Adrenal gland (tissue), 12 donors: ENCODE measurements around the gene PPM1F. TPM values are rescaled to one million over a fixed set of nuclear protein-coding genes. Genes with fewer than 3 reads are reported as not detected.

Experiments used
- DNase-seq, 7 donors: peaks; one replicate each; pipeline ENCODE4 v3.0.0-alpha.2; 2019 to 2020
- H3K27ac ChIP-seq, 5 donors: fragments of 200-600 bp; sonication (generic) in 4 of 5; 1 replicate in 3 of 5; 2 replicates in 2 of 5; pipeline versions ENCODE4 v1.5.1 to v1.8.0; 2016 to 2020; ENCODE audit warnings: mild to moderate bottlenecking in 1 of 5
- H3K27me3 ChIP-seq: fragments of 200-600 bp; 2 replicates; pipeline ENCODE4 v1.8.0; 2021
- H3K36me3 ChIP-seq, 2 donors: fragments of 200-600 bp; replicated peaks in 1 of 2; 1 replicate in 1 of 2; 2 replicates in 1 of 2; pipeline versions ENCODE4 v1.5.1 to v1.8.0; 2018 to 2022
- H3K4me1 ChIP-seq, 2 donors: fragments of 200-600 bp; replicated peaks in 1 of 2; 1 replicate in 1 of 2; 2 replicates in 1 of 2; pipeline versions ENCODE4 v1.5.1 to v1.8.0; 2018 to 2021
- H3K4me3 ChIP-seq, 4 donors: fragments of 200-600 bp; sonication (generic) in 3 of 4; one replicate each; pipeline ENCODE4 v1.5.1; 2016 to 2018
- H3K9me3 ChIP-seq, 3 donors: fragments of 200-600 bp; sonication (generic) in 1 of 3; replicated peaks in 1 of 3; 1 replicate in 2 of 3; 2 replicates in 1 of 3; pipeline versions ENCODE4 v1.5.1 to v1.8.0; 2016 to 2021
- POLR2A ChIP-seq, 2 donors: fragments of 450-650 bp; IDR thresholded peaks; one replicate each; pipeline ENCODE4 v1.6.1; 2017; ENCODE audit warnings: antibody characterized with exemption in 2 of 2, mild to moderate bottlenecking in 2 of 2, moderate library complexity in 1 of 2
- WGBS, 4 donors: extraction: QIAGEN DNeasy Blood & Tissue Kit in 2 of 4; methylation state at CpG; one replicate each; pipeline versions ENCODE4 v1.1.5 to v1.1.7; 2013 to 2017; 5-methylcytosine and 5-hydroxymethylcytosine counted together
- intact Hi-C, 2 donors: fragments of 100-400 bp; cut with DNase I; formaldehyde crosslinking; loops; one replicate each; pipeline versions ENCODE4 v1.14.1 to v1.15.0; 2022 to 2023
- polyA plus RNA-seq, 3 donors: library from polyadenylated mRNA; stranded (reverse); fragments of 200-250 nt in 2 of 3; fragments of 350-450 nt in 1 of 3; fragmentation: Illumina TruSeq in 1 of 3; extraction: RNeasy Lipid Tissue Mini Kit (QIAGEN cat#74804) in 1 of 3; gene quantifications; one replicate each; pipeline ENCODE4 v1.2.3, GENCODE V29; 2013 to 2014
- total RNA-seq, 9 donors: library from RNA; depleted of rRNA in 4 of 9; stranded (reverse); fragments of >200 nt in 4 of 9; fragments of 120-200 nt in 1 of 9; fragmentation: NEBNext Ultra II Directional in 1 of 9; extraction: Animal tissue kit (Norgen Biotek cat#: 25700) in 1 of 9; gene quantifications; one replicate each; pipeline versions ENCODE4 v1.1.0 to v1.2.4, GENCODE V29; 2013 to 2023
- TF ChIP-seq, protein P1 (sequence below), 6 experiments: fragments of 450-650 bp in 4 of 6; fragments of 200-600 bp in 2 of 6; sonication (generic) in 1 of 6; IDR thresholded peaks; 1 replicate in 5 of 6; 2 replicates in 1 of 6; pipeline versions ENCODE4 v1.5.1 to v1.8.0; 2016 to 2021; ENCODE audit warnings: antibody characterized with exemption in 6 of 6, mild to moderate bottlenecking in 2 of 6, moderate library complexity in 1 of 6
- donor health status: healthy with polysubstance abuse.
- donor health status: Bipolar disorder and iron deficiency.
- donor health status: DM: yes; HTN: yes; CAD: no.
- donor health status: DM: no; HTN: no; CAD: no.
- donor health status: DM: no; HTN: no; CAD: no.
- donor health status: DM: yes; HTN: yes; CAD: no.

PPM1F gene
- total and polyA plus RNA-seq, 12 donors: 9.9 to 60.6 (median 44.0) TPM

DNA sequence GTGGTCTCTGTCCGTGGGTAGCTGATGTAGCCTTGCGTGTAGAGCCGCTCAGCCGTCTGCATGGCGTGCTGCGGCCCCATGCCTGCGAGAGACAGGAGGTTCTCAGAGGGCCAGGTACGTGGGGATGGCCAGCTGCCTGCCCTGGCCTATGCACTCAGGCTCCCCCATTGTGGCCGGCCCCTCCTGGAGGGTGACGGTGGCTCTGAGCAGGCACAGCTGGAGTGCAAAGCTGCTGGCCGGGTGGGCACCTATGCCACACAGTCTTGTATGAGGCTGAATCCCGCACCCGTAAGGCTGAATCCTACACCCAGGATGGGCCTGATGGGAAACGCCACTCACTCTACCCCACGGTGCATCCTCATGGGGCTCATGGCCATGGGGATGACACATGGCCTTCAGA lies 11.6 kb upstream of the PPM1F start:
- Histone ChIP-seq H3K36me3 (peaks cover 0 to 68% of the 10 kb centered on the region in 2 donors), H3K4me1 (peaks cover 19 to 21% of the 10 kb centered on the region in 2 donors), H3K27me3 (no peaks in the 10 kb centered on the region), H3K27ac (no peak overlapping the region), H3K4me3 (no peak overlapping the region), H3K9me3 (no peaks in the 10 kb centered on the region)
- intact Hi-C loops: no loop called here
- WGBS, 4 donors: 89 to 100% (median 91%) methylated on average over 4 to 15 of the region's 15 CpGs
- TF ChIP-seq POLR2A (IDR thresholded peaks at IDR 0.05): no peak
- TF ChIP-seq, protein P1, sequence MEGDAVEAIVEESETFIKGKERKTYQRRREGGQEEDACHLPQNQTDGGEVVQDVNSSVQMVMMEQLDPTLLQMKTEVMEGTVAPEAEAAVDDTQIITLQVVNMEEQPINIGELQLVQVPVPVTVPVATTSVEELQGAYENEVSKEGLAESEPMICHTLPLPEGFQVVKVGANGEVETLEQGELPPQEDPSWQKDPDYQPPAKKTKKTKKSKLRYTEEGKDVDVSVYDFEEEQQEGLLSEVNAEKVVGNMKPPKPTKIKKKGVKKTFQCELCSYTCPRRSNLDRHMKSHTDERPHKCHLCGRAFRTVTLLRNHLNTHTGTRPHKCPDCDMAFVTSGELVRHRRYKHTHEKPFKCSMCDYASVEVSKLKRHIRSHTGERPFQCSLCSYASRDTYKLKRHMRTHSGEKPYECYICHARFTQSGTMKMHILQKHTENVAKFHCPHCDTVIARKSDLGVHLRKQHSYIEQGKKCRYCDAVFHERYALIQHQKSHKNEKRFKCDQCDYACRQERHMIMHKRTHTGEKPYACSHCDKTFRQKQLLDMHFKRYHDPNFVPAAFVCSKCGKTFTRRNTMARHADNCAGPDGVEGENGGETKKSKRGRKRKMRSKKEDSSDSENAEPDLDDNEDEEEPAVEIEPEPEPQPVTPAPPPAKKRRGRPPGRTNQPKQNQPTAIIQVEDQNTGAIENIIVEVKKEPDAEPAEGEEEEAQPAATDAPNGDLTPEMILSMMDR (IDR thresholded peaks at IDR 0.05): no peak
- no peak for DNase-seq

- TF ChIP-seq, protein P1 (IDR thresholded peaks at IDR 0.05): no peak
- TF ChIP-seq POLR2A (IDR thresholded peaks at IDR 0.05): no peak
- Histone ChIP-seq H3K4me3 (no peak overlapping the region), H3K4me1 (peaks cover 19 to 21% of the 10 kb centered on the region in 2 donors), H3K9me3 (no peaks in the 10 kb centered on the region), H3K27ac (no peak overlapping the region), H3K27me3 (no peaks in the 10 kb centered on the region), H3K36me3 (peaks cover 0 to 66% of the 10 kb centered on the region in 2 donors)
- 78 to 88% (median 83%) methylated on average over 8 to 19 of the region's 19 CpGs for WGBS, 4 donors
- intact Hi-C loops: no loop called here
- DNase-seq: peak in 5 of 7 donors; percentile 56 to 74 (median 71)
Measured at GRCh38 chr22:21963790-21964211, 11.2 kb upstream of the PPM1F start.

GRCh38 chr22:21963286-21963685 lies 10.6 kb upstream of the PPM1F start:
- 90 to 95% (median 92%) methylated on average over 7 of the region's 7 CpGs for WGBS, 4 donors
- H3K9me3 ChIP-seq: no peaks in the 10 kb centered on the region
- intact Hi-C loops: no loop called here
- no peak for TF ChIP-seq POLR2A (IDR thresholded peaks at IDR 0.05)
- TF ChIP-seq, protein P1 (IDR thresholded peaks at IDR 0.05): no peak
- no peak for DNase-seq
- peaks cover 19 to 21% of the 10 kb centered on the region in 2 donors for H3K4me1 ChIP-seq
- H3K36me3 ChIP-seq: peaks cover 0 to 66% of the 10 kb centered on the region in 2 donors
- no peak overlapping the region for H3K4me3 ChIP-seq
- H3K27me3 ChIP-seq: no peaks in the 10 kb centered on the region
- no peak overlapping the region for H3K27ac ChIP-seq

- peak overlapping the region in 1 of 5 donors; percentile 85 for H3K27ac ChIP-seq
- H3K4me3 ChIP-seq: no peak overlapping the region
- intact Hi-C loops: no loop called here
- H3K4me1 ChIP-seq: peaks cover 19 to 21% of the 10 kb centered on the region in 2 donors
- no peaks in the 10 kb centered on the region for H3K9me3 ChIP-seq
- H3K27me3 ChIP-seq: no peaks in the 10 kb centered on the region
- TF ChIP-seq, protein P1 (IDR thresholded peaks at IDR 0.05): no peak
- no peak for TF ChIP-seq POLR2A (IDR thresholded peaks at IDR 0.05)
- no peak for DNase-seq
- peaks cover 0 to 62% of the 10 kb centered on the region in 2 donors for H3K36me3 ChIP-seq
- WGBS, 4 donors: 89 to 97% (median 96%) methylated on average over 3 to 11 of the region's 11 CpGs
Measured at GRCh38 chr22:21962655-21962949, 10.0 kb upstream of the PPM1F start.
